Right renal pelvis (tissue), 4 donors: ENCODE results near the gene MEGF6. TPM values are rescaled to one million over a fixed set of nuclear protein-coding genes. Genes with fewer than 3 reads are reported as not detected.

ENCODE experiments used
- DNase-seq, 4 donors: peaks; one replicate each; pipeline ENCODE4 v3.0.0-alpha.2; 2013; ENCODE audit warnings: low read depth in 4 of 4, low spot score in 3 of 4, missing footprints in 1 of 4
- polyA plus RNA-seq, 4 donors: library from polyadenylated mRNA; unstranded; fragments of 120-200 nt; gene quantifications; one replicate each; pipeline ENCODE4 v1.2.1, GENCODE V29; 2013; ENCODE audit not compliant: insufficient read length in 4 of 4

The MEGF6 gene
- polyA plus RNA-seq, 4 donors = 9.0 to 15.6 (median 10.5) TPM

- no peak for DNase-seq
These were observed 133.9 kb downstream of the MEGF6 start for GRCh38 chr1:3477241-3477995.

GRCh38 chr1:3476666-3477065 lies 134.6 kb downstream of the MEGF6 start:
- no peak for DNase-seq

- no peak for DNase-seq
These were observed 135.3 kb downstream of the MEGF6 start for GRCh38 chr1:3475839-3476573.

- no peak for DNase-seq
These were observed 136.9 kb downstream of the MEGF6 start for GRCh38 chr1:3474421-3474820.

- DNase-seq = no peak
These were observed 137.3 kb downstream of the MEGF6 start for GRCh38 chr1:3474016-3474415.

GRCh38 chr1:3473381-3473844 lies 137.9 kb downstream of the MEGF6 start:
- DNase-seq = no peak

- DNase-seq = no peak
These were observed 138.4 kb downstream of the MEGF6 start for GRCh38 chr1:3472906-3473305.

- DNase-seq = no peak
These were observed 139.0 kb downstream of the MEGF6 start for GRCh38 chr1:3472088-3472850.

- no peak for DNase-seq
These were observed 139.8 kb downstream of the MEGF6 start for GRCh38 chr1:3471356-3472087.

GRCh38 chr1:3470650-3471355 lies 140.5 kb downstream of the MEGF6 start:
- DNase-seq = no peak

- no peak for DNase-seq
These were observed 141.3 kb downstream of the MEGF6 start for GRCh38 chr1:3469849-3470649.

GRCh38 chr1:3469104-3469848 lies 142.0 kb downstream of the MEGF6 start:
- no peak for DNase-seq

GRCh38 chr1:3468236-3469103 lies 142.8 kb downstream of the MEGF6 start:
- no peak for DNase-seq

- no peak for DNase-seq
These were observed 143.9 kb downstream of the MEGF6 start for GRCh38 chr1:3467096-3468036.

- DNase-seq = no peak
These were observed 144.8 kb downstream of the MEGF6 start for GRCh38 chr1:3466366-3467075.

GRCh38 chr1:3465935-3466321 lies 145.4 kb downstream of the MEGF6 start:
- DNase-seq = no peak
